Adipose tissue (tissue), 3 donors: ENCODE measurements around the gene OAF. TPM values are rescaled to one million over a fixed set of nuclear protein-coding genes. Genes with fewer than 3 reads are reported as not detected.

ENCODE experiments used
- H3K27ac ChIP-seq: one replicate; pipeline ENCODE4 v1.5.1; 2013; ENCODE audit warnings: low read depth, low read length
- WGBS, 3 donors: extraction: QIAGEN DNeasy Blood & Tissue Kit; methylation state at CpG; one replicate each; pipeline ENCODE4 v1.1.7; 2013; 5-methylcytosine and 5-hydroxymethylcytosine counted together
- polyA plus RNA-seq, 3 donors: library from polyadenylated mRNA; stranded (reverse); fragments of 200-250 nt; gene quantifications; one replicate each; pipeline ENCODE4 v1.2.3, GENCODE V29; 2013
- donor health status: healthy with polysubstance abuse.
- donor health status: Bipolar disorder and iron deficiency.
- donor health status: healthy.

The OAF gene
- polyA plus RNA-seq, 3 donors = 37.0 to 110 (median 49.4) TPM

- 69 to 88% (median 78%) methylated on average over 9 of the region's 9 CpGs for WGBS, 3 donors
- H3K27ac ChIP-seq = no peak overlapping the region
Measured at GRCh38 chr11:120197977-120198376, 12.9 kb upstream of the OAF start.

GRCh38 chr11:120198403-120198786 is 12.4 kb upstream of the OAF start:
- H3K27ac ChIP-seq = no peak overlapping the region
- 70 to 78% (median 71%) methylated on average over 5 of the region's 5 CpGs for whole genome bisulfite sequencing, 3 donors

GRCh38 chr11:120198787-120199469 is 11.9 kb upstream of the OAF start:
- H3K27ac ChIP-seq = no peak overlapping the region
- WGBS, 3 donors = 82 to 88% (median 85%) methylated on average over 9 of the region's 9 CpGs

- WGBS, 3 donors = 95% methylated on average over 9 of the region's 9 CpGs
- H3K27ac ChIP-seq = no peak overlapping the region
Measured at GRCh38 chr11:120199613-120200012, 11.2 kb upstream of the OAF start.

- WGBS, 3 donors = 65 to 79% (median 77%) methylated on average over 1 of the region's 1 CpG
- H3K27ac ChIP-seq = no peak overlapping the region
Measured at GRCh38 chr11:120200677-120201076, 10.2 kb upstream of the OAF start.

- WGBS, 3 donors = 56 to 71% (median 61%) methylated on average over 3 of the region's 3 CpGs
- H3K27ac ChIP-seq = no peak overlapping the region
Measured at GRCh38 chr11:120201653-120202052, 9.2 kb upstream of the OAF start.

GRCh38 chr11:120203626-120204025 is 7.2 kb upstream of the OAF start:
- H3K27ac ChIP-seq = no peak overlapping the region
- 68 to 91% (median 85%) methylated on average over 4 of the region's 4 CpGs for WGBS, 3 donors

- 91 to 93% (median 92%) methylated on average over 7 of the region's 7 CpGs for WGBS, 3 donors
- H3K27ac ChIP-seq = no peak overlapping the region
Measured at GRCh38 chr11:120205596-120206161, 5.2 kb upstream of the OAF start.

- 64 to 87% (median 83%) methylated on average over 7 of the region's 7 CpGs for WGBS, 3 donors
- no peak overlapping the region for H3K27ac ChIP-seq
Measured at GRCh38 chr11:120207512-120207911, 3.3 kb upstream of the OAF start.

GRCh38 chr11:120208001-120208441 is 2.8 kb upstream of the OAF start:
- WGBS, 3 donors = 21 to 32% (median 30%) methylated on average over 13 of the region's 13 CpGs

GRCh38 chr11:120208777-120209176 is 2.1 kb upstream of the OAF start:
- WGBS, 3 donors = 15 to 42% (median 25%) methylated on average over 6 of the region's 6 CpGs

More at GRCh38 chr11:120208001-120208441, 2.8 kb upstream of the OAF start:
- peak overlapping the region; percentile 7 for H3K27ac ChIP-seq

GRCh38 chr11:120209746-120210625 is 846 bp upstream of the OAF start:
- peak overlapping the region; percentile 58 for H3K27ac ChIP-seq

More at GRCh38 chr11:120208777-120209176, 2.1 kb upstream of the OAF start:
- no peak overlapping the region for H3K27ac ChIP-seq

GRCh38 chr11:120211522-120212258 is 858 bp downstream of the OAF start:
- peak overlapping the region; percentile 11 for H3K27ac ChIP-seq
- 7 to 10% (median 10%) methylated on average over 16 to 18 of the region's 18 CpGs for WGBS, 3 donors

More at GRCh38 chr11:120209746-120210625, 846 bp upstream of the OAF start:
- WGBS, 3 donors = 13 to 14% (median 14%) methylated on average over 26 of the region's 26 CpGs

- peak overlapping the region; percentile 4 for H3K27ac ChIP-seq
- 27 to 44% (median 35%) methylated on average over 11 to 13 of the region's 13 CpGs for WGBS, 3 donors
Measured at GRCh38 chr11:120212259-120212878, 1.5 kb downstream of the OAF start.

GRCh38 chr11:120212926-120213325 is 2.1 kb downstream of the OAF start:
- no peak overlapping the region for H3K27ac ChIP-seq

GRCh38 chr11:120214581-120214980 is 3.7 kb downstream of the OAF start:
- 40 to 89% (median 85%) methylated on average over 7 of the region's 7 CpGs for WGBS, 3 donors
- H3K27ac ChIP-seq = no peak overlapping the region

More at GRCh38 chr11:120212926-120213325, 2.1 kb downstream of the OAF start:
- WGBS, 3 donors = 57 to 84% (median 63%) methylated on average over 2 of the region's 2 CpGs

GRCh38 chr11:120215634-120216033 is 4.8 kb downstream of the OAF start:
- H3K27ac ChIP-seq = no peak overlapping the region

More at GRCh38 chr11:120215634-120216033, 4.8 kb downstream of the OAF start:
- WGBS, 3 donors = 55 to 66% (median 58%) methylated on average over 5 of the region's 5 CpGs
